Measurements from ENCODE around the gene PICALM.

PICALM gene

GRCh38 chr11:86073948-86074347, 5.1 kb upstream of the PICALM start:
- Histone ChIP-seq H3K27ac (no peak overlapping the region), H3K4me1 (ENCODE audit: control insufficient read depth in 1 of 2, insufficient read depth in 1 of 2, low read depth in 1 of 2, low read length in 1 of 2) (peaks cover 30 to 43% of the 10 kb centered on the region in 2 experiments), H3K27me3 (no peaks in the 10 kb centered on the region), H3K9me3 (no peaks in the 10 kb centered on the region), H3K36me3 (no peaks in the 10 kb centered on the region), H3K4me3 (ENCODE audit: low read depth in 1 of 2, low read length in 1 of 2) (no peak overlapping the region)
- TF ChIP-seq CTCF (IDR thresholded peaks at IDR 0.05) = no peak

GRCh38 chr11:86072211-86072610, 3.3 kb upstream of the PICALM start:
- Histone ChIP-seq H3K27me3 (no peaks in the 10 kb centered on the region), H3K9me3 (no peaks in the 10 kb centered on the region), H3K4me1 (ENCODE audit: control insufficient read depth in 1 of 2, insufficient read depth in 1 of 2, low read depth in 1 of 2, low read length in 1 of 2) (peaks cover 26 to 32% of the 10 kb centered on the region in 2 experiments), H3K4me3 (ENCODE audit: low read depth in 1 of 2, low read length in 1 of 2) (no peak overlapping the region), H3K36me3 (no peaks in the 10 kb centered on the region), H3K27ac (no peak overlapping the region)
- TF ChIP-seq CTCF (IDR thresholded peaks at IDR 0.05) = no peak

GRCh38 chr11:86070142-86071056, 1.5 kb upstream of the PICALM start:
- Histone ChIP-seq H3K27ac (peak overlapping the region; percentile 100), H3K4me1 (ENCODE audit: control insufficient read depth in 1 of 2, insufficient read depth in 1 of 2, low read depth in 1 of 2, low read length in 1 of 2) (peaks cover 35 to 39% of the 10 kb centered on the region in 2 experiments), H3K4me3 (ENCODE audit: low read depth in 1 of 2, low read length in 1 of 2) (peak overlapping the region; percentile 72 to 81), H3K36me3 (no peaks in the 10 kb centered on the region), H3K9me3 (no peaks in the 10 kb centered on the region), H3K27me3 (no peaks in the 10 kb centered on the region)
- TF ChIP-seq CTCF (IDR thresholded peaks at IDR 0.05) = no peak

- H3K4me3 ChIP-seq (ENCODE audit: low read depth in 1 of 2, low read length in 1 of 2) = peak overlapping the region; percentile 72 to 81
- H3K4me1 ChIP-seq (ENCODE audit: control insufficient read depth in 1 of 2, insufficient read depth in 1 of 2, low read depth in 1 of 2, low read length in 1 of 2) = peaks cover 43 to 48% of the 10 kb centered on the region in 2 experiments
- no peaks in the 10 kb centered on the region for H3K36me3 ChIP-seq
- H3K27ac ChIP-seq = peak overlapping the region; percentile 100
- H3K27me3 ChIP-seq = no peaks in the 10 kb centered on the region
- TF ChIP-seq CTCF (IDR thresholded peaks at IDR 0.05) = peak; percentile 1
- H3K9me3 ChIP-seq = no peaks in the 10 kb centered on the region
These were observed 671 bp upstream of the PICALM start for GRCh38 chr11:86069408-86070101.

GRCh38 chr11:86068138-86068871, 579 bp downstream of the PICALM start:
- Histone ChIP-seq H3K4me1 (ENCODE audit: control insufficient read depth in 1 of 2, insufficient read depth in 1 of 2, low read depth in 1 of 2, low read length in 1 of 2) (peaks cover 47 to 50% of the 10 kb centered on the region in 2 experiments), H3K9me3 (no peaks in the 10 kb centered on the region), H3K4me3 (ENCODE audit: low read depth in 1 of 2, low read length in 1 of 2) (peak overlapping the region; percentile 81 to 100), H3K27me3 (no peaks in the 10 kb centered on the region), H3K36me3 (no peaks in the 10 kb centered on the region), H3K27ac (peak overlapping the region; percentile 100)
- TF ChIP-seq CTCF (IDR thresholded peaks at IDR 0.05) = no peak

All from neutrophil (primary cell).